Inferior parietal cortex (tissue), 1 donor: ENCODE results near the gene DAG1.
"Not testable (repeated sequence)": the region's sequence is repeated elsewhere in the genome, so short reads cannot be mapped to it uniquely, and the experiment has no call there.

Experiments
- DNase-seq: peaks from one replicate; pipeline ENCODE4 v3.0.0-alpha.2; 2016; ENCODE audit errors: extremely low spot score

The DAG1 gene

GRCh38 chr3:49470714-49471420 is 800 bp downstream of the DAG1 start:
- DNase-seq: no peak

- DNase-seq: no peak
These were observed 1.9 kb downstream of the DAG1 start for GRCh38 chr3:49471856-49472495.

- DNase-seq: no peak
These were observed 6.5 kb downstream of the DAG1 start for GRCh38 chr3:49476563-49476962.

GRCh38 chr3:49482766-49483165 is 12.7 kb downstream of the DAG1 start:
- DNase-seq: no peak

- DNase-seq: no peak
These were observed 14.4 kb downstream of the DAG1 start for GRCh38 chr3:49484471-49484870.

GRCh38 chr3:49489247-49489646 is 19.2 kb downstream of the DAG1 start:
- no peak for DNase-seq

GRCh38 chr3:49492969-49493368 is 22.9 kb downstream of the DAG1 start:
- no peak for DNase-seq

GRCh38 chr3:49493901-49494300 is 23.8 kb downstream of the DAG1 start:
- no peak for DNase-seq

GRCh38 chr3:49495023-49495422 is 25.0 kb downstream of the DAG1 start:
- no peak for DNase-seq

GRCh38 chr3:49496845-49497244 is 26.8 kb downstream of the DAG1 start:
- not testable (repeated sequence) for DNase-seq

GRCh38 chr3:49497606-49498005 is 27.5 kb downstream of the DAG1 start:
- no peak for DNase-seq

GRCh38 chr3:49498239-49498638 is 28.2 kb downstream of the DAG1 start:
- no peak for DNase-seq

GRCh38 chr3:49498648-49499047 is 28.6 kb downstream of the DAG1 start:
- no peak for DNase-seq

- no peak for DNase-seq
These were observed 30.2 kb downstream of the DAG1 start for GRCh38 chr3:49500205-49500731.

GRCh38 chr3:49500732-49501609 is 30.9 kb downstream of the DAG1 start:
- DNase-seq: peak; percentile 64

- DNase-seq: no peak
These were observed 31.8 kb downstream of the DAG1 start for GRCh38 chr3:49501842-49502241.

GRCh38 chr3:49506906-49507305 is 36.8 kb downstream of the DAG1 start:
- DNase-seq: no peak

GRCh38 chr3:49509028-49509561 is 39.0 kb downstream of the DAG1 start:
- DNase-seq: no peak

GRCh38 chr3:49511639-49512038 is 41.6 kb downstream of the DAG1 start:
- no peak for DNase-seq

GRCh38 chr3:49512781-49513355 is 42.8 kb downstream of the DAG1 start:
- DNase-seq: no peak

- DNase-seq: no peak
These were observed 43.5 kb downstream of the DAG1 start for GRCh38 chr3:49513494-49514124.
